Mononuclear cell (primary cell): Measurements from ENCODE around the gene GRM3. TPM values are rescaled to one million over a fixed set of nuclear protein-coding genes. Genes with fewer than 3 reads are reported as not detected.

Experiments
- H3K27me3 ChIP-seq: 2 replicates; pipeline ENCODE4 v1.6.0; 2011; ENCODE audit warnings: low read length, control low read depth; ENCODE audit not compliant: insufficient read depth
- H3K4me1 ChIP-seq: 2 replicates; pipeline ENCODE4 v1.5.1; 2011; ENCODE audit warnings: mild to moderate bottlenecking, low read length, control low read depth; ENCODE audit not compliant: insufficient read depth
- H3K4me3 ChIP-seq: 2 replicates; pipeline ENCODE4 v1.5.1; 2011; ENCODE audit warnings: mild to moderate bottlenecking, low read length, moderate library complexity
- H3K9me3 ChIP-seq: 2 replicates; pipeline ENCODE4 v1.5.1; 2011; ENCODE audit warnings: low read depth, mild to moderate bottlenecking, control low read depth, low read length
- total RNA-seq: library from RNA; depleted of rRNA; stranded (reverse); fragments of >200 nt; gene quantifications from one replicate; pipeline ENCODE4 v1.2.3, GENCODE V29; 2012

Gene GRM3
- total RNA-seq, 1 donor: not detected

- no peaks in the 10 kb centered on the region for H3K4me1 ChIP-seq
- no peaks in the 10 kb centered on the region for H3K9me3 ChIP-seq
- H3K27me3 ChIP-seq: no peaks in the 10 kb centered on the region
Measured at GRCh38 chr7:86790383-86790782, 146.7 kb downstream of the GRM3 start.

GRCh38 chr7:86792260-86792659, 148.6 kb downstream of the GRM3 start:
- no peaks in the 10 kb centered on the region for H3K4me1 ChIP-seq
- H3K4me3 ChIP-seq: no peak overlapping the region
- no peaks in the 10 kb centered on the region for H3K27me3 ChIP-seq
- H3K9me3 ChIP-seq: no peaks in the 10 kb centered on the region

More at GRCh38 chr7:86790383-86790782, 146.7 kb downstream of the GRM3 start:
- no peak overlapping the region for H3K4me3 ChIP-seq

GRCh38 chr7:86793136-86793535, 149.4 kb downstream of the GRM3 start:
- Histone ChIP-seq H3K27me3 (no peaks in the 10 kb centered on the region), H3K4me1 (no peaks in the 10 kb centered on the region), H3K9me3 (no peaks in the 10 kb centered on the region), H3K4me3 (no peak overlapping the region)

GRCh38 chr7:86814661-86815379, 171.1 kb downstream of the GRM3 start:
- no peak overlapping the region for H3K4me3 ChIP-seq
- no peaks in the 10 kb centered on the region for H3K4me1 ChIP-seq
- no peaks in the 10 kb centered on the region for H3K9me3 ChIP-seq
- no peaks in the 10 kb centered on the region for H3K27me3 ChIP-seq

GRCh38 chr7:86815556-86815955, 171.8 kb downstream of the GRM3 start:
- H3K4me1 ChIP-seq: no peaks in the 10 kb centered on the region
- H3K9me3 ChIP-seq: no peaks in the 10 kb centered on the region
- no peak overlapping the region for H3K4me3 ChIP-seq
- H3K27me3 ChIP-seq: no peaks in the 10 kb centered on the region

GRCh38 chr7:86818903-86819302, 175.2 kb downstream of the GRM3 start:
- Histone ChIP-seq H3K9me3 (no peaks in the 10 kb centered on the region), H3K4me3 (no peak overlapping the region), H3K27me3 (no peaks in the 10 kb centered on the region), H3K4me1 (no peaks in the 10 kb centered on the region)

- no peaks in the 10 kb centered on the region for H3K4me1 ChIP-seq
- no peaks in the 10 kb centered on the region for H3K9me3 ChIP-seq
Measured at GRCh38 chr7:86823769-86824168, 180.1 kb downstream of the GRM3 start.

GRCh38 chr7:86825264-86825663, 181.6 kb downstream of the GRM3 start:
- Histone ChIP-seq H3K4me3 (no peak overlapping the region), H3K4me1 (no peaks in the 10 kb centered on the region), H3K27me3 (no peaks in the 10 kb centered on the region), H3K9me3 (no peaks in the 10 kb centered on the region)

More at GRCh38 chr7:86823769-86824168, 180.1 kb downstream of the GRM3 start:
- Histone ChIP-seq H3K4me3 (no peak overlapping the region), H3K27me3 (no peaks in the 10 kb centered on the region)

- H3K9me3 ChIP-seq: no peaks in the 10 kb centered on the region
- no peak overlapping the region for H3K4me3 ChIP-seq
- H3K4me1 ChIP-seq: no peaks in the 10 kb centered on the region
- no peaks in the 10 kb centered on the region for H3K27me3 ChIP-seq
Measured at GRCh38 chr7:86826948-86827347, 183.2 kb downstream of the GRM3 start.

- Histone ChIP-seq H3K9me3 (no peaks in the 10 kb centered on the region), H3K4me1 (no peaks in the 10 kb centered on the region), H3K4me3 (no peak overlapping the region), H3K27me3 (no peaks in the 10 kb centered on the region)
Measured at GRCh38 chr7:86833360-86833759, 189.7 kb downstream of the GRM3 start.

- Histone ChIP-seq H3K4me3 (no peak overlapping the region), H3K9me3 (no peaks in the 10 kb centered on the region), H3K4me1 (no peaks in the 10 kb centered on the region), H3K27me3 (no peaks in the 10 kb centered on the region)
Measured at GRCh38 chr7:86837235-86837634, 193.5 kb downstream of the GRM3 start.

- Histone ChIP-seq H3K9me3 (no peaks in the 10 kb centered on the region), H3K27me3 (no peaks in the 10 kb centered on the region), H3K4me1 (no peaks in the 10 kb centered on the region), H3K4me3 (no peak overlapping the region)
Measured at GRCh38 chr7:86844608-86845007, 200.9 kb downstream of the GRM3 start.

- Histone ChIP-seq H3K9me3 (no peaks in the 10 kb centered on the region), H3K4me3 (no peak overlapping the region), H3K27me3 (no peaks in the 10 kb centered on the region), H3K4me1 (no peaks in the 10 kb centered on the region)
Measured at GRCh38 chr7:86846494-86847190, 202.9 kb downstream of the GRM3 start.

- Histone ChIP-seq H3K4me1 (no peaks in the 10 kb centered on the region), H3K9me3 (no peaks in the 10 kb centered on the region), H3K27me3 (no peaks in the 10 kb centered on the region), H3K4me3 (no peak overlapping the region)
Measured at GRCh38 chr7:86848226-86848625, 204.5 kb downstream of the GRM3 start.

- H3K27me3 ChIP-seq: no peaks in the 10 kb centered on the region
- H3K4me1 ChIP-seq: no peaks in the 10 kb centered on the region
- H3K9me3 ChIP-seq: no peaks in the 10 kb centered on the region
- H3K4me3 ChIP-seq: no peak overlapping the region
Measured at GRCh38 chr7:86851566-86851965, 207.9 kb downstream of the GRM3 start.

- Histone ChIP-seq H3K27me3 (no peaks in the 10 kb centered on the region), H3K4me1 (no peaks in the 10 kb centered on the region), H3K4me3 (no peak overlapping the region), H3K9me3 (no peaks in the 10 kb centered on the region)
Measured at GRCh38 chr7:86863452-86863851, 219.7 kb downstream of the GRM3 start.
